Measurements from ENCODE around the gene SCFD1.

GRCh38 chr14:30759172-30760125 is 137.3 kb downstream of the SCFD1 start:
- no peak for TF ChIP-seq GATA2 (IDR thresholded peaks at IDR 0.05; ENCODE audit: low read depth, low read length)
- no peak for TF ChIP-seq GATA3 (IDR thresholded peaks at IDR 0.05; ENCODE audit: low read depth, low read length)

Data from SH-SY5Y (cell line).